GM19468 (cell line): Measurements from ENCODE around the gene DTL.

Experiments
- ATAC-seq: cut with Tn5 transposase; IDR thresholded peaks from one replicate; pipeline ENCODE4 v1.9.1; 2021; ENCODE audit warnings: mild to moderate bottlenecking, moderate library complexity, moderate number of reproducible peaks; ENCODE audit not compliant: unreplicated experiment; ENCODE audit errors: extremely low read depth

The DTL gene

DNA sequence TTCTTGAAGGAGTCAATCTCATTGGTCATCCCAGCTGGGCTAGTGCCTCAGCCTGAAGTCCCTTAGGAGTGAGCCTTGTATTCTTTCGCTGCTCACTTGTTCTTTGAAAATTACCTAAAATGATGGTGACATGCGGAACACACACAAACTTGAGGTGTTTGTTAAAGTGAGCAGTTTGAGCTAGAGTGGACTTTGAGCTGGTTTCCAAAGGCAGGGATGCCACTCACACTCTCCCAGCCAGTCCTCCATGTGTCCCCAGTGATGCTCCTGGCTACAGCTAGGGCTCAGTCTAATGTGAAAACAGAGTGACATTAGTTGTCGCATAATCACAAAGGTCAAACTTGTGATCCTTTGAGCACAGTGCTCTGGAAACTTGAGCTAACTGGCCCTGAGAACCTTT lies 84.3 kb downstream of the DTL start:
- ATAC-seq, result no peak

GRCh38 chr1:212121779-212122178 lies 86.2 kb downstream of the DTL start:
- no peak for ATAC-seq

- no peak for ATAC-seq
Measured at GRCh38 chr1:212124690-212125582, 89.4 kb downstream of the DTL start.

GRCh38 chr1:212125654-212126053 lies 90.1 kb downstream of the DTL start:
- ATAC-seq, result no peak

DNA sequence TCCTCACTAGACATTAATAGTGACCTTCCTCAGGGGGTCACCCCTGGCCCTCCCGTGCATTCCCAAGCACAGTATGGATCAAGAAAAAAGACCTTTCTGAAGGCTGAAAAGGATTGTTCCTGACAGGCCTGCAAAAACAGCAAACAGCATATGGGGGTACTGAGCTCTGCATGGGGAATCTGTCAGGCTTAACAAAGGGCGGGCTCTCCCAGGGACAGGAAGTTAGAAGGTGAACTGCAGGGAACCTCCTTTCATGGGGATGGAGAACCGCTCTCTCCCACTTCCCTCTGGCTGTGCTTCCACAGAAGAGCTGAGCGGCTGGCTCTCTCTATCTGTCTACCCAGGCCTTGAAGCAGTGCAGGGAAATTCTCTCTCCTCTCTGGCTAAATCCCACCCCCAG lies 91.7 kb downstream of the DTL start:
- ATAC-seq, result no peak

DNA sequence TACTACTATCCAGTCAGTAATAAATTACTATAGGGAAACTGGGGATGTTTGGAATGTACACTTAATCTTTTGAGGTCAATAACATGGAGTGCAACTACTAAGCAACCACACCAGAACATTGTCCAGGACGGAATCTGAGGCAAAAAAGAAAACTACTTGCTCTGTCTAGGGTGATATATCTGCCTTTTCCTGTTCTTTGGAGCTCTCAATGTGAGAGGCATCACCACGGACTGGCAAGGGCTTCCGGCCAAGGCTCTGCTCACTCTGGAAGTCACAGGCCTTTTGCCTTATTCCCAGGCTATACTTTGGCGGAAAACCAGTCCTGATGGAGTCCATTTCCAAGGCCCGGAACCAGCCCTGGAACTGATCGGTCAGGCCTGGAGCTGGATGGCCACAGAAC lies 94.2 kb downstream of the DTL start:
- no peak for ATAC-seq

- no peak for ATAC-seq
Measured at GRCh38 chr1:212132025-212132424, 96.5 kb downstream of the DTL start.

DNA sequence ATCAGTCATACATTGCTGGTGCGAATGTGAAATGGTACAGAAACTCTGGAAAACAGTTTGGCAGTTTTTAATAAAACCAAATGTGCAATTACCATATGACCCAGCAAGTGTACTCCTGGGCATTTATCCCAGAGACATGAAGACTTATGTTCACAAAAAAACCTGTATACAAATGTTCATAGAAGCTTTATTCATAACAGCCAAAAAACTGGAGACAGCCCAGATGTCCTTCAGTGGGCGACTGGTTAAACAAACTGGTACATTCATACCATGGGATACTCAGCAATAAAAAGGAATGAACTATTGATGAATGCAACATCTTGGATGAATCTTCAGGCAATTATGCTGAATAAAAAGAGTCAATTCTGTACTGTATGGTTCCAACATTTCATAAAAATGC lies 97.8 kb downstream of the DTL start:
- no peak for ATAC-seq

GRCh38 chr1:212135166-212135565 lies 99.6 kb downstream of the DTL start:
- no peak for ATAC-seq

DNA sequence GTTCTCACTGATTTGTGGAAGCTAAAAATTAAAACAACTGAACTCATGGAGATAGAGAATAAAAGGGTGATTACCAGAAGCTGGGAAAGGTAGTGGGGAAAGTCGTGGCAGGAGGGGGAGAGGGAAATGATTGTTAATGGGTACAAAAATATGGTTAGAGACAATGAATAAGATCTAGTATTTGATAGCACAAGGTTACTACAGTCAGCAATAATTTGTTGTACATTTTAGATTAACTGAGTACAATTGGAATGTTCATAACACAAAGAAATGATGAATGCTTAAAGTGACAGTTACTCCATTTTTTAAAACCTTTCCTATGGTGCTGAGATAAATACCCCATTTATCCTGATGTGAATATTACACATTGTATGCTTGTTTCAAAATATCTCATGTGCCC lies 102.3 kb downstream of the DTL start:
- no peak for ATAC-seq

DNA sequence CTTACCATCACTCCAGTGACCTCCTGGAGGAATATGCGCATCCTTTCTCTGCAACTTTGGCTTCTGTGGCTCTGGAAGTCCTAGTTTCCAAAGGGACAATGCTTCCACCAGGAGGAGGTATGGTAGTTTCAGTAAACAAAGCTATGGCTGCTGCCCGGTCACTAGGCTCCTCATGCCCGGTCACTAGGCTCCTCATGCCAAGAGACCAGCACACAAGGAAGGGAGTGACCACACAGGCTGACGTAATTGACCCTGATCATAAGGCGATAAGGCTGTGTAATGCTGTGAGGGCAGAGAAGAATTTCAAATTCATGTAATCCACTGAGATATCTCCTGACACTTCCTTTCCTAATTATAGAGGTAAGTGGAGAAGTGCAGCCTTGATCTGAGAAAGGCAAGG lies 102.9 kb downstream of the DTL start:
- no peak for ATAC-seq

DNA sequence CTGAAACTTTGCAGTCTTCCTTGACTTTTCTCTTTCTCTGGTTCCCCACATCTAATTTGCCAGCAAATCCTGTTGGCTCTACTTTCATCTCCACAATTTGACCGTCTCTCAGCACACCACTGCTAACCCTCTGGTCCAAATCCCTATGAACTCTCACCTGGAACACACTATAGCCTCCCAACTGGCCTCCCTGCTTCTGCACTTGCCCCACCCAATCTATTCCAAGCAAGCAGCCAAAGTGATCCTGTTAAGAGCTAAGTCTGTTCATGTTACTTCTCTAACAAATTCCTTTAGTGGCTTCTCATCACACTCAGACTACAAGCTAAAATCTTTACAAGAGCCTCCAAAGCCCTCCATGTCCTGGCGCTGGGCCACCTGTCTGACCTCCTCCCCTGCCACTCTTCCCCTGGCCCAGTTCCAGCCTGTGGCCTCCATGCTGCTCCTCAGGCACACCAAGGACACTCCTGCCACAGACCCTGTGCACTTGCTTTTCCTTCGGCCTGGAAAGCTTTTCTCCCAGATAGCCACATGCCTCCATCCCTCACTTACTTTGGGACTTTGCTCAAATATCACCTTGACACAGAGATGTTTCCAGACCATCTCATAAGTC lies 104.1 kb downstream of the DTL start:
- ATAC-seq, result no peak

- no peak for ATAC-seq
Measured at GRCh38 chr1:212141404-212141803, 105.9 kb downstream of the DTL start.

DNA sequence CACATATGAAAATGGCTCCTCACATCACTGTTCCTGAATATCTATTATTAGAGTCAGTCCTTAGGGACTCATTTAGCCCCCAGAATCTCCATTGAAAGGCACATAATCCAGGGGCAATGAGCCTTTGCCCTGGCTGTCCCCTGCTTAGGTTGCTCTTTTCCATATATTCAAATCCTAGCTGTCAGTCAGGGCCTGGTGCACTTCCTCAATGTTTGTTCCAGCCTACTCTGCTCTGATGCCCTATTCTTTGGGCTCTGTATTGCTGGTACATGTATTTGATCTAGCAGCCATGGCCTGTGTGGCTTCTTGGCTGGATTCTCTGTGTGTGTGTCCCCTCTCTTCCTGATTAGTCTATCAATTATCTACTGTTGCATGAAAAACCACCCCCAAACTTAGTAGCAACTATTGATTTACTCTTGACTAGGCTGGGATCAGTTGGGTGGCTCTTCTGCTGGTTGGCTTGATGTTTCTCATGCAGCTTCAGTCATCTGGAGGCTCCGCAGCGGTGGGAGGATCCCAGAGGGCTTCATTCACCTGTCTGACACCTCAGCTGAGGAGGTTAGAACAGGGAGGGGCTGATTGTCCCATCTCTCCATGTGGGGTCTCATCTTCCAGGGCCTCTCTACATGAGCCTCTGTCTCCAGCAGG lies 107.5 kb downstream of the DTL start:
- no peak for ATAC-seq

- ATAC-seq, result no peak
Measured at GRCh38 chr1:212147581-212148033, 112.1 kb downstream of the DTL start.

GRCh38 chr1:212149566-212149965 lies 114.0 kb downstream of the DTL start:
- ATAC-seq, result no peak

GRCh38 chr1:212152308-212152693 lies 116.8 kb downstream of the DTL start:
- ATAC-seq, result no peak

DNA sequence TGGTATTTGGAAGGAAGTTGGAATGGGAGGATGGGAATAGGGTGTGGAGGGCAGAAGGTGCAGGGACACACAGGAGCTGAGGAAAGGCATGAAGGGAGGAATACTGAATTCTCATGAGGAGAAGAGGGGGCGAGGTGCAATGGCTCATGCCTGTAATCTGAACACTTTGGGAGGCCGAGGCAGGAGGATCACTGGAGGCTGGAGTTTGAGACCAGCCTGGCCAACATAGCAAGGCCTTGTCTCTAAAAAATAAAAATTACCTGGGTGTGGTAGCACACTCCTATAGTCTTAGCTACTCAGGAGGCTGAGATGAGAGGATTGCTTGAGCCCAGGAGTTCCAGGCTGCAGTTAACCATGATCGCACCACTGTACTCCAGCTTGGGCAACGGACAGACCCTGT lies 117.3 kb downstream of the DTL start:
- ATAC-seq, result no peak

DNA sequence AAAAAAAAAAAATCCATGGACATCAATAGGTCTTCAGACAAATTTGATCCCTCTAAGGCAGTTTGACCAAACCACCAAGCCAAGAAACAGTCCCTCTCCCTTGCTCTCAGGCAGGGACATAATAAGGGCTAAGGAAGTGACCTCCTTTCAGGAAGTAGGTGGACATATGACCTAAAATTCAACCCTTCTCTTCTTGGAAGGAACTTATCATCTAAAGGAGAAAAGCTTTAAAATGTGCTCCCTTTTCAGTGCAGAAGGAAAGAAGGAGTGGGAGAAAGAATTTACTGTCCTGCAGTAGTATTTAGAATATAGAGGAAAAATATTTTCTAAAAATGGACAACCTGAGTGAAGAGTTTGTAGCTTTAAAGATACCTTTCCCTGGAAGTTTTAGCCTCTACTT lies 118.1 kb downstream of the DTL start:
- ATAC-seq, result no peak
